HG02588 (cell line): ENCODE data around the gene TBC1D17.

ENCODE experiments used
- ATAC-seq: cut with Tn5 transposase; IDR thresholded peaks from one replicate; pipeline ENCODE4 v1.9.1; 2021; ENCODE audit warnings: mild to moderate bottlenecking, moderate library complexity; ENCODE audit not compliant: unreplicated experiment

Gene TBC1D17

GRCh38 chr19:49875177-49875576 lies 2.3 kb upstream of the TBC1D17 start:
- ATAC-seq, result no peak

GRCh38 chr19:49875857-49876421 lies 1.6 kb upstream of the TBC1D17 start:
- ATAC-seq, result no peak

- peak; percentile 41 for ATAC-seq
These were observed 981 bp upstream of the TBC1D17 start for GRCh38 chr19:49876422-49877019.

GRCh38 chr19:49877879-49878743 lies 609 bp downstream of the TBC1D17 start:
- ATAC-seq, result peak; percentile 36

DNA sequence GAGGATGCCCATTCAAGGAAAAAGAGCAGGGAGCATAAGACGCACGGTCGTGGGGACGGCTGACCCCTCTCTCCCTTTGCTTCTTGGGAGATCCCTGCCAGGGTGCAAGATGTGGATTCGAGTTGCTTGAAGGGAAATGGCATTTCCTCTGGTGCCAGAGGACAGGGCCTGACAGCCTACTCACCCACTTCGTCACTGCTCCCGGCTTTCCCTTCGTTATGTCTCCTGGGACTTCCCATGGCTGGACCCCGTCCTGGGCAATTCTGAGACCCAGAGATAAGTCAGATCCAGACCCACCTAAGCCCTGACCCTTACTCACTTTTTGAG lies 1.2 kb downstream of the TBC1D17 start:
- no peak for ATAC-seq

DNA sequence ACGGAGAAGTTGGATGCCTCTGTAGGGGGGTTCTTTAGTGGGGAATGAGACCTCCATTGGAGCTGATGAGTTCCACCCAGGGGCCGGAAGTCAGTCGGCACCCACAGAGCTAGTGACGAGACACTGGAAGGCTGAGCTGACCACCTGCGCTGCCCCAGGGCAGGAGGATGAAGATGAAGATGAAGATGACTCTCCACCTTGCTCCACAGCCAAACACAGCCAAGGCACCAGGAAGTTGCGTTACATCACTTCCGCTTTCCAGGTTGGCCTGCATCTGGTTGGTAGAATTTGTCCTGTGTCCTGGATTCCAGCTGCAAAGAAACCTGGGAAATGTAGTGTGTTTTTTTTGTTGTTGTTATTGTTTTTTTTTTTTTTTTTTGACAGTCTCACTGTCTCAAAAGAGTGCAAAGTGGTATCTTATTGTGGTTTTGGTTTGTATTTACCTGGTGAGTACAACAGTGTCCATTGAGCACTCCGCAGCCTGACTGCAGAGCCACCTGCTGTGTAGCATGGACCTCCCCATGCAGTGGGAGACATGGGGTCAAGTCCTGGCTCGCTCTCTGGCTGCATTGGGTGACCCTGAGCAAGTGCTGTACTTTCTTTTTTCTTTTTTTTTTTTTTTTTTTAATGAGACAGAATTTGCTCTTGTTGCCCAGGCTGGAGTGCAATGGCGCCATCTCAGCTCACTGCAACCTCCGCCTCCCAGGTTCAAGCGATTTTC lies 1.9 kb downstream of the TBC1D17 start:
- ATAC-seq, result no peak

DNA sequence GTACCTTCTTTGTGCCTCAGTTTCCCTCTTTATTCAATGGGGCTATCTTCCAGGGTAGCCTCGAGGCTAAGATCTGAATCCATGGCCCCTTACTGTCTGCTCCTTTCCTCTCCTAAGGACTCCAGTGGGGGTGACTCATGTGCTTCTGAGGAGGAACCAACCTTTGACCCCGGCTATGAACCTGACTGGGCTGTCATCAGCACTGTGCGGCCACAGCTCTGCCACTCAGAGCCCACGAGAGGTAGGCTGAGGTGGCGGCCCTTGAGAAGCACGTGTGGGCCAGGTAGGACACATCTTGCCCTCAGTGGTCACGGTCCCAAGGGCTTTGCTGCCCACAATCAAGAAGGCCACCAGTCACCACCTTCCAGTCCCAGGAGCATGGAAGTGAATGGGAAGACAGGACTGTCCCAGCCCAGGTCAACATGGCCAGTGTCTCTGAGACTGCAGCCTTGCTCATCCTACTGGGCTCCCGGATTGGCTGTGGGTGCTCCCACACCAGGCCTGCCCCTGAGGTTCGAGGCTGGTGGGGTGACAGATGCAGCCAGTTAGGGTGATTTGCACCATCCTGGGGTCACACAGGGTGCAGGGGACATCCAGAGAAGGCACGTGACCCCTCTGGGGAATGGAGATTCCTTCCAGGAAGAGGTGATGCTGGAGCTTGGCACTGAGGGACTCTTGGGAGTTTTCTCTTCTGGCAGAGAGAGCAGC lies 2.8 kb downstream of the TBC1D17 start:
- no peak for ATAC-seq

- no peak for ATAC-seq
These were observed 3.7 kb downstream of the TBC1D17 start for GRCh38 chr19:49881186-49881585.

DNA sequence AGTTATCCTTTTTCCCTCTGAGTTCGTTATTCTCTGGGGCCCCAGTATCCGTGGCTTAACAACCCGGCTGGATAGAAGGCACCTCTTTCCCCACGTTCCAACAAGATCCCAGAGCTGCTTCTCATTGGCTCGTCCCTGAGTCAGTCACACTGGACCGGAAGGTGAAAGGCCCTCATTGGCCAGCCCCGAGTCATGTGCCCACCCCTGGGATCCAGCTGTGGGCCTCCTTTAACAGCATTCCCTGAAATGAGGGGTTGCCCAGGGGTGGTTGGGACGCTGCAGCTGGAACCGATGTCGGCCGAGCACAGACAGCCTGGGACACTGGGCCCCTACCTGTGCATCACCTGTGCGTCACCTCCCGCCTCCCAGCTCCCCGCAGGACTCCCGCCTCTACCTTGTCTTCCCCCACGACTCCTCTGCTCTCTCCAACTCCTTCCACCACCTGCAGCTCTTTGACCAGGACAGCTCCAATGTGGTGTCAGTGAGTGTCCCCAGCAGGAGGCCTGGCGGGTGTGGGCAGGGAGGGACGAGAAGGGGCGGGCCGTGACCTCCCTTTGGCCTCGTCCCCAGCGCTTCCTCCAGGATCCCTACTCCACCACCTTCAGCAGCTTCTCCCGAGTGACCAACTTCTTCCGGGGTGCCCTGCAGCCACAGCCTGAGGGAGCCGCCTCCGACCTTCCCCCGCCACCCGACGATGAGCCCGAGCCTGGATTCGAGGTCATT lies 4.3 kb downstream of the TBC1D17 start:
- no peak for ATAC-seq

- ATAC-seq, result no peak
These were observed 5.1 kb downstream of the TBC1D17 start for GRCh38 chr19:49882643-49883042.

DNA sequence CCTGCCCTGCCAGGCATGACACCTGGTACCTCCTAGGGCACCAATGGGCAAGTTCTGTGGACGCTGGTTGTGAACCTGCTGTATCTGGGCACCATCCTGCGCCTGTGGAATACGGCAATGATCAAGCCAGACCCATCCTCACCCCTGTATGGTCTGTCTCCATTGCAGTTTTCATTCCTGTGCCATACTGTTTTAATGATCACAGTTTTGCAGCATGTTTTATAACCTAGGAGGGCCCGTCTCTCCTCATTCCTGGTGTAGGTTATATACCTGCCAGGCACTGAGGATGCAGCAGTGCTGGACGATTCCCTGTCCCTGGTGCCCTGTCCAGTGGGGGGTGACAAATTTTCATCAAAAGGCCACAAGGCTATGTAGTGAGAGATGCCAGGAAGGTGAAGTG lies 5.6 kb downstream of the TBC1D17 start:
- no peak for ATAC-seq

- ATAC-seq, result no peak
These were observed 6.6 kb downstream of the TBC1D17 start for GRCh38 chr19:49884109-49884508.

DNA sequence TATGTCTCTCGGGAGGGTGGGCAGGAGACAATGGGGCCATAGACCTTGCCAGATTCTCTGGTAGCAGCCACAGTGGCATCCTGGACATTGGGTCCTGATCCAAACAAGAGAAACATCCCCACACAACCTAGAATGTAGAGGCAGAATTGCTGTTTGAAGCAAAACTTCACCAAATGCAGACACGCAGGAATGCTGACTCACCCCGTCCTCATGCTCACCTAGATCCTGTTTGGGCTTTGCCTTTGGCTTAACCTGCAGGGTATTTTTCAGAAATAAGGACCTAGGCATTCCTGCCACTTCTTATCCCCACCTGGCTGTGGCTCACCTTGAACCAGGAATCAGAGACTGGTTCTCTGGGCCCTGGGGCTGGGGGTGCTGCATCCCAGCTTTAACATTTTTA lies 7.3 kb downstream of the TBC1D17 start:
- no peak for ATAC-seq

DNA sequence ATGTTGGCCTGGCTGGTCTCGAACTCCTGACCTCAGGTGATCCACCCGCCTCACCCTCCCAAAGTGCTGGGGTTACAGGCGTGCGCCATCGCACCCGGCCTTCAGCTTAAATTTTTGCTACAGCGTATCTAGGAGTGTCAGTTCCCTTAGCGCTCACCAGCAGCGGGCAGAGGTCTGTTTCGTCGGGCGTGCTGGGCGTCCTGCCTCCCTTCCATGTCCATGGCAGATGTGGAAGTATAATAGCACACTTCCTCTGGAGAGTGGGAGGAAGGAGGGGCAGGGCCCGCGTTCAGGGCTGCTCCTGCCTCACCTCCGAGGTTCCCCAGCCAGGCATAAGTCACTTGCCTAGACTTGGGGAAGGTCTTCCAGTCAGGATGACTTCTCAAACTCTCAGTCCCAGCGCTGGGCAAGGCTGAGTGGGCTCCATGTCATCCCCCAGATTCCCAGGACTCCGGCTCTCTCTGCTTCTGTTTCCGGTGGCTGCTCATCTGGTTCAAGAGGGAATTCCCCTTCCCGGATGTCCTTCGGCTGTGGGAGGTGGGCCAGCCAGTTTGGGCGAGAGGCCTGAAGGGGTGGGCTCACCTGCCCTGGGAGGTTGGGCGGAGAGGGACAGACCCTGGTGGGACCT lies 9.6 kb downstream of the TBC1D17 start:
- ATAC-seq, result no peak

DNA sequence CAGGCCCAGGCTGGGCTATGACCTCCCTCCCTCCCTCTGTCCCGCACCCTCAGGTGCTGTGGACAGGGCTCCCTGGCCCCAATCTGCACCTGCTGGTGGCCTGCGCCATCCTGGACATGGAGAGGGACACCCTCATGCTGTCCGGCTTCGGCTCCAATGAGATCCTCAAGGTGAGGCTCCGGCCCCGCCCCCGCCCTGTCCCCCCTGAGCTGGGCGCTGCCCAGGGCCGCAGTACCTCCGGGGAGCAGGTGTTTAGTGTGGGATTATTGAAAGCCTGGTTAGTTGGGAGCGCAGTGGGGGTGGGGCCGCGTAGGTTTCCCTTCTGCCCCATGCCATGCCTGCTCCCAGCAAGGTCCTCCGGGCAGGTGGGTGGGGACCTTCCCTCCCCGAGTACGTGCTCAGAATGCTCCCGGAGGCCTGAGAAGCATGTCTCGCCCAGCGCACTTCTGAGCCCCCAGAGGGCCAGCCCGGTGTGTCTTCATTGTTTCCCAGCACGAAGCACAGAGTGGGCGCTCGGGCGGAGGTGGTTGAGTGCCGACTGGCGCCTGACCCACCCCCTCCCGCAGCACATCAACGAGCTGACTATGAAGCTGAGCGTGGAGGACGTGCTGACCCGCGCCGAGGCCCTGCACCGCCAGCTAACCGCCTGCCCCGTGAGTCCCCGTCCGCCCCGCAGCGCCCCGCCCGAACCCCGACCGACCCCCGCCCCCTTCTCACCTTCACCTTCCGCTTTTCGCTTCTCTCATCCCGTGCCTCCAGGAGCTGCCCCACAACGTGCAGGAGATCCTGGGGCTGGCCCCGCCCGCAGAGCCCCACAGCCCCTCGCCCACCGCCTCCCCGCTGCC lies 10.4 kb downstream of the TBC1D17 start:
- ATAC-seq, result no peak

DNA sequence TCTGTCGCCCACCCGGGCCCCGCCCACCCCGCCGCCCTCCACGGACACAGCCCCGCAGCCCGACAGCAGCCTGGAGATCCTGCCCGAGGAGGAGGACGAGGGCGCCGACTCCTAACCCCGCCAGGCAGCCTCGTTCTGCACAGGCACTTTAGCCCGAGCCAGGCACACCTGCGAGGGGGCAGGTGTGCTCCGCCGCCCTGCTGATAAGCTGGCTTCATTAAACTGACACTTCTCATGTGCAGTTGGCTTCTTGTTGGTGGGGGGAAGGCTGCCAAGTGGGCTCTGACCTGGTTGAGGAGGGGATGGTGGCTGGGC lies 11.0 kb downstream of the TBC1D17 start:
- ATAC-seq, result no peak

GRCh38 chr19:49889038-49889686 lies 11.7 kb downstream of the TBC1D17 start:
- ATAC-seq, result no peak

GRCh38 chr19:49889687-49890348 lies 12.3 kb downstream of the TBC1D17 start:
- no peak for ATAC-seq
